Measurements from ENCODE around the gene KCNJ10.

DNA sequence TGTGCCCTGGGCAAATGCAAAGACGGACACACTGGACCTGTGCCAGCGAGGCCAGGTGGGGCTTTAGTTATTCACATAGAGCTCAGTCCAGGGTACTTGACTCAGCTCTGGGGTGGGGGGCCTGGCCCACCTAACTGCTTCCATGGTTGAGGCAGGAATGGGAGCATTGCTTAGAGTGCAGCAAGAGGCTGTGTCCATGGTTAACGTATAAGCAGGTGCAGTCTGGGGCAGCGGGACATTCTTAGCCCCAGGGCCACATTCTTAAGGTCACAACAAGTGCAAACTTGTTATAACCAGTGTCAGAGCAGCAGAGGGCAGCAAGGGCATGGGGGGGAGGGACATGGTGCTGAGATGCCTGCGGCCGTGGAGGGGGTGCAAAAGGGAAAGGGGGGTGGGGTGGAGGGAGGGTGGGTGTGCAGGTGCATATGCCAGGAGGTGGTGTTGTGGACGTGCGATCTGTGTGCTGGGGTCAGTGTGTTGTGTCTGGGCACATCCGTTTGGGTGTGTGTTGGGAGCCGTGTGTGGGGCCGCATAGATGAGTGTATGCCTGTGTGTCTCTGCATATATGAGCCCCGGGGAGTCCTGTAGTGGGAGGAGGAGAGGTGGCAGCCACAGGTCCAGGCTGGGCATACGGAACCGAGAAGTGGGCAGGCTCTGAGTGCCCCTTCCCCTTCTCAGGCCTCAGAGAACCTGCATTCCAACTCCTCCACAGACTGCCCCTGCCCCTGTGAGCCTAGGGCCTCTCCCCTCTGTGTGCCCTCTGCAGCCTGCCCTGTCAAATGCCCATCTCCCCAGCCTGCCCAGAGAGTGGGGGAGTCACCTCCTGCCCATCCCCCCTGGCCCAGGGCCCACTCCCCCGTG is 8.4 kb downstream of the KCNJ10 start:
- TF ChIP-seq, protein P1, sequence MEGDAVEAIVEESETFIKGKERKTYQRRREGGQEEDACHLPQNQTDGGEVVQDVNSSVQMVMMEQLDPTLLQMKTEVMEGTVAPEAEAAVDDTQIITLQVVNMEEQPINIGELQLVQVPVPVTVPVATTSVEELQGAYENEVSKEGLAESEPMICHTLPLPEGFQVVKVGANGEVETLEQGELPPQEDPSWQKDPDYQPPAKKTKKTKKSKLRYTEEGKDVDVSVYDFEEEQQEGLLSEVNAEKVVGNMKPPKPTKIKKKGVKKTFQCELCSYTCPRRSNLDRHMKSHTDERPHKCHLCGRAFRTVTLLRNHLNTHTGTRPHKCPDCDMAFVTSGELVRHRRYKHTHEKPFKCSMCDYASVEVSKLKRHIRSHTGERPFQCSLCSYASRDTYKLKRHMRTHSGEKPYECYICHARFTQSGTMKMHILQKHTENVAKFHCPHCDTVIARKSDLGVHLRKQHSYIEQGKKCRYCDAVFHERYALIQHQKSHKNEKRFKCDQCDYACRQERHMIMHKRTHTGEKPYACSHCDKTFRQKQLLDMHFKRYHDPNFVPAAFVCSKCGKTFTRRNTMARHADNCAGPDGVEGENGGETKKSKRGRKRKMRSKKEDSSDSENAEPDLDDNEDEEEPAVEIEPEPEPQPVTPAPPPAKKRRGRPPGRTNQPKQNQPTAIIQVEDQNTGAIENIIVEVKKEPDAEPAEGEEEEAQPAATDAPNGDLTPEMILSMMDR (IDR thresholded peaks at IDR 0.05; ENCODE audit: poor library complexity), result no peak
- TF ChIP-seq EZH2phosphoT487 (IDR thresholded peaks at IDR 0.05; ENCODE audit: low read depth, severe bottlenecking, unreplicated experiment), result no peak
- no peak for TF ChIP-seq EZH2 (IDR thresholded peaks at IDR 0.05; ENCODE audit: borderline replicate concordance)
